Measurements from ENCODE around the gene ATRIP.
"Not testable (repeated sequence)": the region's sequence is repeated elsewhere in the genome, so short reads cannot be mapped to it uniquely, and the experiment has no call there.

Gene ATRIP

DNA sequence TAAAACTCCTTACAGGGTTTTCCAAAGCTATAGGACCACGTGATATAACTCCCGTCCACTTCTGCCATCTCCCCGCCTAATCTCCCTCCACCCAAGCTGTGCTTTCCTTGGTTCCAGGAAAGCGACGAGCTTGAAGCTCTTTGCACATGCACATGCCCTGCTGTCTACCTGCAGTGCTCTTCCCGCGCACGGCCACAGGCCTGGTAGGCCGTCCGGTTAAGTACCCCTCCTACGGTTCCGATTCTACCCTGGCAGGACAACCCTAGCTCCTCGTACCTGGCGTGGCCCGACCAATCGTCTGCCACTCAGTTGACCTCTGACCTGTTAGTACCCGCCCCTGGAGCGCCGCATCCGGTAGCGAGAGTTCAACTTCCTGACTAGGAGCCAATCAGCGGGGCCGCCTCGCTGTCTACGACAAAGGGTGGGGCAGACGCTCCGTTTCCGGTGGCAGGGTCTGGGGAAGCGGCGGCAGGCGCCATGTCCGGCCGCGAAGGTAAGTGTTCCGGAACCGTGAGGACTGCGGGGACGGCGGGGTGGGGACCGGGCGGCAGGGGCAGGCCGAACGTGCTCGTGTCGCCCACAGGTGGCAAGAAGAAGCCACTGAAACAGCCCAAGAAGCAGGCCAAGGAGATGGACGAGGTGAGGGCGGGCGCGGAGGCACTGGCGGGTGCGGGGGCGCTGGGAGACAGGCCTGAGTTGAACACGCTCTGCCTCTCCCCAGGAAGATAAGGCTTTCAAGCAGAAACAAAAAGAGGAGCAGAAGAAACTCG, 6.5 kb upstream of the ATRIP start, which contains the start of the genes CCDC51 and TMA7:
TSS of gene CCDC51 (minus strand) at position 300 of the 770 bp plus-strand sequence. CDS start 4,991 bp downstream, outside the sequence.
TSS of gene TMA7 (plus strand) at position 438 of the 770 bp plus-strand sequence. CDS start at position 478, 40 bp downstream.
- peak; percentile 90 for DNase-seq

GRCh38 chr3:48440590-48440958, 6.0 kb upstream of the ATRIP start:
- DNase-seq: no peak

- DNase-seq: no peak
These were observed 4.6 kb upstream of the ATRIP start for GRCh38 chr3:48441940-48442339.

DNA sequence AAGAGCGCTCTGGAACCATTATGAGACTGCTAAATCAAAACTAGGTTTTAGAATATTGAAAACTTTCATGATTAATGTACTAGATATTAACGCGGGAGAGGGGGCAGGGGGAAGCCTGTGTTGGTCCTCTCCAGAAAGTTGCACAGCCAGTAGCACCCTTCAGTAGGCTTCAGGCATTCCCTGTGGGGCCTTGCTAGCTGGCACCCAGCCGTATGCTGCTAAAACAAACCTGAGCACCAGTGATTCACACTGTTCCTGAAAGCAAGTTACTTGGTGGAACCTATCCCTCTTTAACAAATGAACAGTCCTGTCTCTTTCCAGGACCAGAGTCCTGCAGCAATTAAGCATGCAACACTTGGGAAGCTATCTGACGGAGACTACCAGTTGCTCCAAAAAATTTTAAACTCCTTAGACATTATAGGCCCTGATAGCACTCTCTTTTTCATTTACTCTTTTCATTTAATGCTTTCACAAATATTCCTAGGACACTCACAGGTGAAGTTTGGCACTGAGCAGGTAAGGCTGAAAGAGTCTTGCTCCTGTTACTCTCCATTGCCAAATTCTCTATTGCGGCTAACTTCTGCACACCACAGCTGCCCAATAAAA, 1.2 kb upstream of the ATRIP start:
- no peak for DNase-seq

GRCh38 chr3:48446043-48446424, 503 bp upstream of the ATRIP start:
- DNase-seq: no peak

GRCh38 chr3:48451270-48451669, 4.7 kb downstream of the ATRIP start:
- no peak for DNase-seq

GRCh38 chr3:48456456-48456855, 9.9 kb downstream of the ATRIP start:
- DNase-seq: no peak

DNA sequence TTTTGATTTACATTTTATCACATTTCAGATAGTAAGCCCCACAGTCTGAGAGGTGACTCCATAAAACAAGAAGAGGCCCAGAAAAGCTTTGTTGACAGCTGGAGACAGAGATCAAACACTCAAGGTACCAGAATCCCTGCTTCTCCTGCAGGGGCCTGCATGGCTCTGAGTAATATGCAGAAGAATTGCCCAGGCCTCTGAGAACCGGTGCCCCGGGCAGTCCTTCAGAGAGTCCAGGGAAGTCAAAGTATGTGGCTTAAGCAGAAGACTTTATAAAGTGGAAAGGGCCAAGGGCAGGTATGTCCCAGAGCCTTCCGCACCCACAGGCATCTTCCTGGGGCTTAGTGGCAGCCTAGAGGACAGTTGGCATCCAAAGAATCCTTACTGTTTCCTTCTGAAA, 12.8 kb downstream of the ATRIP start:
- DNase-seq: no peak

GRCh38 chr3:48459773-48460516, 13.4 kb downstream of the ATRIP start:
- no peak for DNase-seq

DNA sequence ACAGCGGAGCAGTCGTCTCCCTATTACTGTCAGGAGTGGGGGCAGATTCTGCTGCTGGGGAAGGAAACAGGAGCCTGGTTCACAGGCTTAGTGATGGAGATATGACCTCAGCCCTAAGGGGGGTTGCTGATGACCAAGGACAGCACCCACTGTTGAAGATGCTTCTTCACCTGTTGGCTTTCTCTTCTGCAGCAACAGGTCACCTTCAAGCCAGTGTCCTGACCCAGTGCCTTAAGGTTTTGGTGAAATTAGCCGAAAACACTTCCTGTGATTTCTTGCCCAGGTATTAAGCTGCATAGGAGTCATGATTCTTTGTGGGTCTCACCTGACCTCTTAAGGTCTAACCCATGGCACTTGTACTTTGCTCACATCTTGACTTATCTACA, 14.0 kb downstream of the ATRIP start:
- DNase-seq: no peak

DNA sequence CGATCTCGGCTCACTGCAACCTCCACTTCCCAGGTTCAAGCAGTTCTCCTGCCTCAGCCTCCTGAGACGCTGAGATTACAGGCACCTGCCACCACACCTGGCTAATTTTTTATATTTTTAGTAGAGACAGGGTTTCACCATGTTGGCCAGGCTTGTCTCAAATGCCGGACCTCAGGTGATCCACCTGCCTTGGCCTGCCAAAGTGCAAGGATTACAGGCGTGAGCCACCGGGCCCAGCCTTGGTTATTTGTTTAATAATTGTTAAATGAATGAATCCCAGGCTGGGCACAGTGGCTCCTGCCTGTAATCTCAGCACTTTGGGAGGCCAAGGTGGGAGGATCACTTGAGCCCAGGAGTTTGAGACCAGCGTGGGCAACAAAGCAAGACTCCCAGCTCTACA, 15.2 kb downstream of the ATRIP start:
- DNase-seq: not testable (repeated sequence)

GRCh38 chr3:48463703-48464102, 17.2 kb downstream of the ATRIP start:
- DNase-seq: no peak

DNA sequence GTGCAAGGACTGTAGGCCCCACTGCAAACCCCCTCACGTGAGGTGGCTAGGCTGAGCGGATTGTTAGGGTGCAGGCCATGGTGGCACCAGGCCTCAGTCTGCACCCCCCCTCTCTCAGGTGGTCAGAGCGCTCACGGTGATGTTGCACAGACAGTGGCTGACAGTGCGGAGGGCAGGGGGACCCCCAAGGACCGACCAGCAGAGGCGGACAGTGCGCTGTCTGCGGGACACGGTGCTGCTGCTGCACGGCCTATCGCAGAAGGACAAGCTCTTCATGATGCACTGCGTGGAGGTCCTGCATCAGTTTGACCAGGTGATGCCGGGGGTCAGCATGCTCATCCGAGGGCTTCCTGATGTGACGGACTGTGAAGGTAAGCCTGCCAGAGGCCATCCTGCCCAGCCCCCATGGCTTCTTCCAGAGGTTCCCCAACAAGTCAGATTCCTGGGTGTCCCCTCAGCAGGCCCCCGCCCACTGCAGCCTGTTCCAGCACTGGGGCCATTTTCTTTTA, 18.2 kb downstream of the ATRIP start:
- DNase-seq: no peak

DNA sequence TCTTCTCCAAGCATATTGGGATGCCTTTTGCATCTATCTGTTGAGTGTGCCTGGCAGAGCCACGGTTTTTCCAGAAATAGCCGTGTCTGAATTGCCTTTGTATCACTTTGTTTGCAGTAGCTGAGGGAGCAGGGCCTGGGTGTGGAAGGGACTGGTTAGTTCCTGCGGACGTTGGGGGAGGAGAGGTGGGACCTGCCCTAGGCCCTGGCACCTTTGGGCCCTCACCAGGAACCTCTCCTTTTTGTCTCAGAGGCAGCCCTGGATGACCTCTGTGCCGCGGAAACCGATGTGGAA, 18.6 kb downstream of the ATRIP start:
- DNase-seq: no peak

DNA sequence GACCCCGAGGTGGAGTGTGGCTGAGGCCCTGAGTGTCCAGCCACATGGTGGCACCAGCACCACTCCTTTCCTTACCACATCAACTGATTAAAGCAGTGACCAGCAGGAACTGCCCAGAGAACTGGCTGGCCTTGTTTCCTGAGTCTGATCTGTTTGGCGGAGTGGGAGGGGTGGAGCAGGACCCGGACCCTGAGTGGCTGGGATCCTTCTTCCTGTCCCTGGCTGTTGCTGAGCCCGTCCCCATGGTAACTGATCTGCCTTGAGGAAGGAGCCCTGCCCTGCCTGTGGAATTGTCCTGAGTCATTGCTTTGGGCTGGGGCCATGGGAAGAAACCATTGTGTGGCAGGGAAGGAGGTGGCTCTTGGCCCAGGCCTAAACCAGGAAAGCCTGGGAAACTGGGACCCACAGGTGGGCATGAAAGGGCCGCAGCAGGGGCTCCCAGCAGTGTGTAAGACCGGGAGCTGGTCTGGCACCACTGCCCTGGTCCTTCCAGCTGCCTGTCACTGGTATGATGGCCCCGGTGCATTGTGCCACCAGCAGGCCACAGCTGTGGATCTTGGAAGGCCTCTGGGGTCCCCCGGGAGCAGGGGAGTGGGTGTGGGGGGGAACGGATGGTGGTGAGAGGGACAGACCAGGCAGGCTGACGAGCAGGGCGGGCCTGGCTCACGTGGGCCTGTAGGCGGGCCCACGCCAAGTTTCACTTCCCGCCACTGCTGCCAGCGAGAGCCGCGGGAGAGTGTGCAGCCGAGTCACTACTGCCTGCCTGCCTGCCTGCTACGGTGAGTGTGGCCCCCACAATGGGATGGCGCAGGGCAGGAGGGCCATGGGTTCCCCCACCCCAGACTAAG, 19.2 kb downstream of the ATRIP start:
- DNase-seq: peak; percentile 47

DNA sequence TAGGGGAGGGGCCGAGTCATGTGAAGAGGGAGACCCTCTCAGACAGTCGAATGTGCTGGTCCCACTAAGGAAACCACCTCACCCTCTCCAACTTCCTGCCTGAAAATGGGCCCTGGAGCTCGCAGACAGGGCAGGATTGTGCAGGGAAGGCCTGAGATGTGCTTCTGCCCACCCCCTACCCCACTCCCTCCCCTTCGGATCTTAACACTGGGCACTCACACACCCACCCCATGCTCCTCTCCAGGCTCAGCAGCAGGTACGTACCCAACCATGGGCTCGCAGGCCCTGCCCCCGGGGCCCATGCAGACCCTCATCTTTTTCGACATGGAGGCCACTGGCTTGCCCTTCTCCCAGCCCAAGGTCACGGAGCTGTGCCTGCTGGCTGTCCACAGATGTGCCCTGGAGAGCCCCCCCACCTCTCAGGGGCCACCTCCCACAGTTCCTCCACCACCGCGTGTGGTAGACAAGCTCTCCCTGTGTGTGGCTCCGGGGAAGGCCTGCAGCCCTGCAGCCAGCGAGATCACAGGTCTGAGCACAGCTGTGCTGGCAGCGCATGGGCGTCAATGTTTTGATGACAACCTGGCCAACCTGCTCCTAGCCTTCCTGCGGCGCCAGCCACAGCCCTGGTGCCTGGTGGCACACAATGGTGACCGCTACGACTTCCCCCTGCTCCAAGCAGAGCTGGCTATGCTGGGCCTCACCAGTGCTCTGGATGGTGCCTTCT, 20.0 kb downstream of the ATRIP start:
- no peak for DNase-seq

DNA sequence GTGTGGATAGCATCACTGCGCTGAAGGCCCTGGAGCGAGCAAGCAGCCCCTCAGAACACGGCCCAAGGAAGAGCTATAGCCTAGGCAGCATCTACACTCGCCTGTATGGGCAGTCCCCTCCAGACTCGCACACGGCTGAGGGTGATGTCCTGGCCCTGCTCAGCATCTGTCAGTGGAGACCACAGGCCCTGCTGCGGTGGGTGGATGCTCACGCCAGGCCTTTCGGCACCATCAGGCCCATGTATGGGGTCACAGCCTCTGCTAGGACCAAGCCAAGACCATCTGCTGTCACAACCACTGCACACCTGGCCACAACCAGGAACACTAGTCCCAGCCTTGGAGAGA, 20.5 kb downstream of the ATRIP start:
- DNase-seq: no peak

GRCh38 chr3:48467473-48468267, 21.1 kb downstream of the ATRIP start:
- no peak for DNase-seq

- no peak for DNase-seq
These were observed 21.8 kb downstream of the ATRIP start for GRCh38 chr3:48468329-48468731.

GRCh38 chr3:48469046-48469915, 22.7 kb downstream of the ATRIP start:
- no peak for DNase-seq
